EL (cell line): ENCODE results near the gene MYOM1.
"Not testable (repeated sequence)": the region's sequence is repeated elsewhere in the genome, so short reads cannot be mapped to it uniquely, and the experiment has no call there.

Source experiments
- DNase-seq: peaks from one replicate; pipeline ENCODE4 v3.0.0-alpha.2; 2016

MYOM1 gene

DNA sequence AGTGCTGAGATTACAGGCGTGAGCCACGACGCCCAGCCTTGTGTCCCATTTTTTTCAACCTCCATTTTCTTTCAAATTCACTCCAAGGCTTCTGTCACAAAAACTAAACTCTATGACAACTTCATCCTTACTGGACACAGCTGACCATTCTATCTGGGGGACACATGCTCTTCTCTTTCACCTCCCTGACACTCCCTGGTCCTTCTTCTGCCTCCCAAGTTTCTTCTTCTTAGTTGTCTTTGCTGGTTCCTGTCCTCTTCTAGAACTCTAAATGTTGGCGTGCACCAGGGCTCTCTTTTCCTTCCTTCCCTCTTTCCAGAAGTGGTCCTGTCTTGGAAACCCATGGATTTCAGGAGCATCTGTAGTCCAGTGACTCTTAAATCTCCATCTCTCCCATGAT is 166.7 kb downstream of the MYOM1 start:
- no peak for DNase-seq

DNA sequence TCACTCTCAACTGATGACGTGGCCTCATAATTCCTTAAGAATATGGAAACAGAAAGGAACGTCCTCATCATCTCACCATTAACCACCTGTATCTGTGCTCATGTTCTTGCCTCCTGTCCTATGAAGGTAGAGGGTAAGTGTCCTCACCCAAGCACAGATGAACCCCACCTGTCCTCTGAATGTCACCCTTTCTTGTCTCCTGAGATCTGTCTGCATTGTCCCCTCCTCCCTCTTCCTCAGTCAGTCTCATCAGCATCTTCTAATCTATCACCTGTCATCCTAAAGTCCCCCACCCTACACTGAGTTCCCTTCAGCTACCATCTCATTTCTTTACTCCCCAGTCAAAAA is 167.4 kb downstream of the MYOM1 start:
- no peak for DNase-seq

DNA sequence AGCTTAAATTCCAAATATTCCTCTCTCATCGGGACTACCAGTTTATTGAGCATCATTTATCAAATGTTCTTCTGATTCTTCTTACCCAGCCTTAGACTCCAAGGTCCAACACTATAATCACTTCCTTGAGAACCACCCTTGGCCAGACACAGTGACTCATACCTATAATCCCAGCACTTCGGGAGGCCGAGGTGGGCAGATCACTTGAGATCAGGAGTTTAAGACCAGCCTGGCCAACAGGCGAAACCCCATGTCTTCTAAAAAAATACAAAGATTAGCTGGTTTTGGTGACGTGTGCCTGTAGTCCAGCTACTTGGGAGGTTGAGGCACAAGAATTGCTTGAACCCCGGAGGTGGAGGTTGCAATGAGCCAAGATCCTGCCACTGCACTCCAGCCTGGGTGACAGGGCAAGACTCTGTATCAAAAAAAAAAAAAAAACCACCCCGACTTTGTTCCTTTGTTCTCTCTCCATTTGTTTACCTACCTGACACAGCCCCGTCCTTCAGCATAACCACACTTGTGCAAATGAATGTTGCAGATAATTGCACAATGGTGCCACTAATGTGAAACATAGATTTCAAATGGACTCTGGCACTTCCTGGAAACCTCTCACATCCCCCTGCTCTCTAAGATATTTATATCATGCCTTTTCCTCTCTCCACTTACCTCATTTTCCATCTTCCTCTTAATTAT is 167.9 kb downstream of the MYOM1 start:
- no peak for DNase-seq

DNA sequence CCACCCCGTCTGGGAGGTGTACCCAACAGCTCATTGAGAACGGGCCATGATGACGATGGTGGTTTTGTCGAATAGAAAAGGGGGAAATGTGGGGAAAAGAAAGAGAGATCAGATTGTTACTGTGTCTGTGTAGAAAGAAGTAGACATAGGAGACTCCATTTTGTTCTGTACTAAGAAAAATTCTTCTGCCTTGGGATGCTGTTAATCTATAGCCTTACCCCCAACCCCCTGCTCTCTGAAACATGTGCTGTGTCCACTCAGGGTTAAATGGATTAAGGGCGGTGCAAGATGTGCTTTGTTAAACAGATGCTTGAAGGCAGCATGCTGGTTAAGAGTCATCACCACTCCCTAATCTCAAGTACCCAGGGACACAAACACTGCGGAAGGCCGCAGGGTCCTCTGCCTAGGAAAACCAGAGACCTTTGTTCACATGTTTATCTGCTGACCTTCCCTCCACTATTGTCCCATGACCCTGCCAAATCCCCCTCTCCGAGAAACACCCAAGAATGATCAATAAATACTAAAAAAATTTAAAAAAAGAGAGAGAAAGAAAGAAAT is 169.8 kb downstream of the MYOM1 start:
- DNase-seq = not testable (repeated sequence)

DNA sequence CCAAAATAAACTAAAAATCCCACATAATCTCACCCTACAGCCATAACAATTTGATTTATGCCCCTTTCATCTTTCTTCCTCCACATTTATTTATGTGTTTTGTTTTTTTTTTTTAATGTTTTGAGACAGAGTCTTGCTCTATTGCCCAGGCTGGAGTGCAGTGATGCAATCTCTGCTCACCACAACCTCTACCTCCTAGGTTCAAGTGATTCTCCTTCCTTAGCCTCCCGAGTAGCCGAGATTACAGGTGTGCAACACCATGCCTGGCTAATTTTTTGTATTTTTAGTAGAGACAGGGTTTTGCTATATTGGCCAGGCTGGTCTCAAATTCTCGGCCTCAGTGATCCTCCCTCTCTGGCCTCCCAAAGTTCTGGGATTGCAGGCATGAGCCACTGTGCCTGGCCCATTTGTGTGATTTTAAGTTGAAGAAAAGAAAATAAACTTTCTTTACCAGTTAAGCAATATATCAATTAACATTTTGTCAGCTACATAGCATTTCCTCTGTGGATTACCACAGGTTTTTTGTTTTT is 170.9 kb downstream of the MYOM1 start:
- no peak for DNase-seq

DNA sequence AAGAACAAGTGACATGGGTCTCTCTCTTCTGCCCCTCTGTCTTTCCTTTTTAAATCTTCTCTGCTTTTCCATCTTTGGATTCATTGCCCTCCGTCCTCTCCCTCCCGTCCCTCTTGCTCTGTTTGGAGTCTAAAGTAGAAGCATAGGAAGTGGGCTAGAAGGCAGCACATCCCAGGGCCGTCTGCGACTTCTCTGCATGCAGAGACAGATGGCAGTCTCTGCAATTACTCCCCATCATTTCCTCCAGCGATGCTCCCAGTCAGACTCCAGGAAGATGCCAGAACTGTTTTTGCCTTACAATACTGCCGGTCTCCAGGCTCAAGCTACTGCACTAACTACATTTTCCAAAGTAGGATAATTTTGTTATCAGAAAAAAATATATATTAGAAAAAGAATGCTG is 171.6 kb downstream of the MYOM1 start:
- no peak for DNase-seq

DNA sequence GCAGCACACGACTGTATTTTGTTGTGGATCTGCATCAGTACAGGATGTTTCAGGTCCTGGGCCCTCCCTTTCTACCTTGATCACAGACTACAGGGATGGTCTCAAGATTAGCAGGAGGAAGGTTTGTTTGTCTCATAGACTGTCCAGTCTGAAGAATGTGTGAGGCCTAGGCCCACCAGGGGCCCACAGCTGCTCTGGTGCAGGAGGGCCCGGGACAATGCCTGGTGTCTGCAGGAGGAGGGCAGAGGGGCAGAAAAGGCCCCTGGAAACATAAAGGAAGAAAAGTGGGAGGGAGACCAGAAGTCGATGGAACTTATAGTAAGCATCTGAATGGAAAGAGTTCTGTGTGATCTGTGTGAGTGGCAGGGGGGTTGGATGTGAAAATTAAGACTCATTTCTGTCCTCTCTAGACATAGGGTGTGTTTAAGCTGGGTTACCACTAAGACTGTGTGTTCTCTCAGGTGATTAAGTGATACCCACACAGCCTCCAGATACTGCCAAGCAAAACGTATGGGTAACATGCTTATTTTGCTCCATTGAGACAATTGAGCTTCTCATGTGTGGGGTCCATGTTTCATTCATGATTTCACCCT is 173.5 kb downstream of the MYOM1 start:
- DNase-seq = no peak

DNA sequence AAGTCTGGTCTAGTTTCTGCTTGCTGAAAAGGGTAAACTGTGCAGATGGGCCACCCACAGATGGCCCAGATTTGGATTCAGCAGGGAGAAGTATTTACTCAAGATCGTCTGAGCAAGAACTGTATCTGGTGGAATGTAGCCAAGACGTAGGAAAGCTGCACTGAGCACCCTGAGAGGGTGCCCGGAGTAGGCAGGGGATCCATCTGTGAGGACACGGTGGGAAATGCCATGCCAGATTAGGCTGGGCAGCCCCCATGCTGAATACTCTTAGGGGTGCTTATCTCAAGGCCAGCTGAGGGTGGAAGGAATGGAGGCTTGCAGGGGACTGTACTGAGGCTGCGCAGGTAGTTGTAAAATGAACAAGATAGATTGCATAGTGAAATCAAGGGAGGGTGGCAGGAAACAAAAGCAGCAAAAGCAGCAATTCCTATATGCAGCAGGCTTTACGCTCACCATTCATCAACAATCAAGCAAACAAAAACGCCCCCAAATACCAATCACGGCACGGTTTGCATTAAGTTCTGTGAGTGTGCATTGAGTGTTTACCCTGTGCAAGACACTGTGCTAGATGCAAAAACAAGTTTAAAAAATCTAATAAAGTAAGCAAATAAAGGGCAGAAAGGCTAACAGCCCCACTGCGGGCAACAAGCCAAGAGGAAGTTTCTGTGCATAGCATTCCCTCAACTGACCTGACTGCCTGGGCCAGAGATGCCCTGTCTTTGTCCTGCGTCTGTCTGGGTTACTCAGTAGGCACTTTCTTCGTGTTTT is 174.7 kb downstream of the MYOM1 start:
- DNase-seq = no peak

DNA sequence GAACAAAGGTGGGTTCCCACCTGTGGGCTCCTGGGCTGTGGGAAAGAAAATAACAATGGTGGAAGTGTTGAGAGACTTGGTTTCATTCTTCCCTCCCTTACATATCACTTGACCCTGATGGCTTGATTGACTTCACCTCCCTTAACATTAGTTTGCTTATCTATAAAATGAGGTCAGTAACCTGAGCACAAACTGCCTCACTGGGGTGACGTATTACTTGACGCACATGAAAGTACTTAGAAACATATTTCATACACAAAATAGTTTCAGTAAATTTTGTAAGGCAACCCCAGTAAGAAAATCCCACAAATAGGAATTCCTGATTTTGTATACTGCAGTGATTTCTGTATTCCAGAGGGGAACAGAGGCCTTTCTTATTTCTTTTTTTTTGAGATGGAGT is 177.4 kb downstream of the MYOM1 start:
- DNase-seq = no peak

DNA sequence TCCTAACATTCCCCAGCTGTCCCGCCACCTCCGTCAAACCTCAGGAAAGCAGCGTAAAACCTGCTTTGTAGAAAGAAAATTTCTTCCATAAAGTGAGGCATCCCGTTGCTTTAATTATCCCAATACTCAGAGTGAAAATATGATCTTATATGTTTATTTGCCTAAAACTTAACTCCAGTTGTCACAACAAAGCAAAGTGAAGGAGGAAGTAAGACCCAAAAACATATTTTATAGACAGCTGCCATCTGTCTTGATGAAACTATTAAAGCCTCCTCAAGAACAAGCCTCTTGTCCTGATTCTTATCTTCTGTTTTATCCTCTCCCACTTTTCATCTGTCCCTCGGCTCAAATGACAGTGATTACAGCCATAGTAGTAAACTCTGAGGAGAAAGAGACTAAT is 177.9 kb downstream of the MYOM1 start:
- DNase-seq = no peak

DNA sequence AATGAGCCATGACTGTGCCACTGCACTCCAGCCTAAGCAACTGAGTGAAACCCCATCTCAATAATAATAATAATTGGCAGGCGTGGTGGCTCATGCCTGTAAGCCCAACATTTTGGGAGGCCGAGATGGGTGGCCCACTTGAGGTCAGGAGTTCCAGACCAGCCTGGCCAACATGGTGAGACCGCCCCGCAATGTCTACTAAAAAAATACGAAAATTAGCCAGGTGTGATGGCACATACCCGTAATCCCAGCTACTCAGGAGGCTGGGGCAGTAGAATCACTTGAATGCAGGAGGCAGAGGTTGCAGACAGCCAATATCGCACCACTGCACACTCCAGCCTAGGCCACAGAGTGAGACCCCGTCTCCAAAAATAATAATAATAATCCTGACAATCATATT is 178.9 kb downstream of the MYOM1 start:
- no peak for DNase-seq

DNA sequence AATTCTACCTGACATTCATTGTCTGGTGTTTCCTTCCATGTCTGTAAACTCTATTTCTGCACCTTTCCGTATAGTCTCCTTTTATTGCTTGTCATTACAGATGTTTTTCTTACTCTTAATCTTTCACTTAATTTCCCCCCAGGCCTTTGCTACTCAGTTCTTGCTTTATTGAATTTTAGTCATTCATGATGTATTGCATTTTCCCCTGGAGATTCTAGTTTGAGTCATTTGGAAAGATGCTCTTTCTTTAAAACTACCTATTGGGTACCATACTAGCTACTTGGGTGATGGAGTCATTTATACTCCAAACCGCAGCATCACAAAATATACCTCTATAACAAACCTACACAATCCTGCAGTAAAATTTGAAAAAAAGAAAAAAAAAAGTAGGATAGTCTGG is 179.6 kb downstream of the MYOM1 start:
- DNase-seq = no peak

DNA sequence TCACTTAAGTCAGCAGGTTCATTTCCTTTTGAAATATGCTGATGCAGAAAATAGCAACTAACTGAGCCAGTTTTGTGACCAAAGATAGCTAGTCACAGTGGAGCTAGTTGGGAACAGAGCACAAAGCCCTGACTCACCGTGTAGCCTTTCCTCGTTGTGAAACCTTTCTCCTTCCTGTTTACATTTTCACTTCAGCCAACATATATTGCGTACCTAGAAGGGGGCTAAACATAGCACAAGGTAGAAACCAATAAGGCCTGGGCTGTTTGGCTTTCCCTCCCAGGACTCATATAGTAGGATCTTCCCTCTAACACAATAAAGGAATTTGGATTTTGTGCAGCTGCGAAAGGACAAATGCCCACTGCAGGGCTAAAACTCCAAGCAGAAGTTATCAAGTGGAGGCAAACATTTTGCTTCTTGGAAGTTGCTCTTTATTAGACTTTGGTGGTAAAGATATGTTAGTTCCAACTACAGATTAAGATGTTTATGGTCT is 182.3 kb downstream of the MYOM1 start:
- peak; percentile 63 for DNase-seq

DNA sequence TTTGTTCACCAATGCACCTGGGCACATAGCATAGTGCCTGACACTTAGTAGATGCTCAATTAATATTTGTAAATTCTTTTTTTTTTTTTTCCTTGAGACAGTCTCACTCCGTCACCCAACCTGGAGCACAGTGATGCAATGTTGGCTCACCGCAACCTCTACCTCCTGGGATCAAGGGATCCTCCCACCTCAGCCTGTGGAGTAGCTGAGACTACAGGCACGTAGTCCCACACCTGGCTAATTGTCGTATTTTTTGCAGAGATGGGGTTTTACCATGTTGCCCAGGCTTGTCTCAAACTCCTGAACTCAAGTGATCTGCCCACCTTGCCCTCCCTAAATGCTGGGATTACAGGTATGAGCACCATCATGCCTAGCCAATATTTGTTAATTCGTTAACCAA is 183.7 kb downstream of the MYOM1 start:
- no peak for DNase-seq

DNA sequence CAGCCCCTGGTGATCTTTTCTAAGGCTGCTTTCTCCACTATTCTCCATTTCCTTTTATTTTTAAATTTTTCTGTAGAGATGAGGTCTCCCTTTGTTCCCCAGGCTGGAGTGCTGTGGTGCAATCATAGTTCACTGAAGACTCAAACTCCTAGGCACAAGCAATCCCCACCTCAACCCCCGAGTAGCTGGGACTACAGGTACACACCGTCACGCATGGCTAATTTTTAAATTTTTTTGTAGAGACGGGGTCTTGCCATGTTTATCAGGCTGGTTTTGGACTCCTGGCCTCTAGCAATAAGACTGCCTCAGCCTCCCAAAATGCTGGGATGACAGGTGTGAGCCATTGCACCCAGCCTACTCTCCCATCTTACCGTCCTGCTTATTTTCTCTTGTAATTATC is 184.1 kb downstream of the MYOM1 start:
- DNase-seq = no peak

DNA sequence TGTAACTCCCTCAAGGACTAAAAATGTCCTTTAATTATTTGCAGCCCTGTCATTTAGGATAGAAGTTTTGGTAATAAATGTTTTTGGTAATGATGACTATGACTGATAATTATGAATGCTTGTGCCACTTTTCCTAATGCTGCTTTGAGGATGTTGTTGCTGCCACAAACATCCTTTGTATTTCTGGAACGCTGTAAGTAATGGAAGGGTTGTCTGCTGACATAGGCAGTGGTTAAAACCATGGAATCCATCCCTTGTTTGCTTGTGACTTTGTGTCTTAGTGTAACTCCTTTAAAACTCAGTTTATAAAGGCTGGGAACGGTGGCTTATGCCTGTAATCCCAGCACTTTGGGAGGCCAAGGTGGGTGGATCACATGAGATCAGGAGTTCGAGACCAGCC is 187.0 kb downstream of the MYOM1 start:
- no peak for DNase-seq

DNA sequence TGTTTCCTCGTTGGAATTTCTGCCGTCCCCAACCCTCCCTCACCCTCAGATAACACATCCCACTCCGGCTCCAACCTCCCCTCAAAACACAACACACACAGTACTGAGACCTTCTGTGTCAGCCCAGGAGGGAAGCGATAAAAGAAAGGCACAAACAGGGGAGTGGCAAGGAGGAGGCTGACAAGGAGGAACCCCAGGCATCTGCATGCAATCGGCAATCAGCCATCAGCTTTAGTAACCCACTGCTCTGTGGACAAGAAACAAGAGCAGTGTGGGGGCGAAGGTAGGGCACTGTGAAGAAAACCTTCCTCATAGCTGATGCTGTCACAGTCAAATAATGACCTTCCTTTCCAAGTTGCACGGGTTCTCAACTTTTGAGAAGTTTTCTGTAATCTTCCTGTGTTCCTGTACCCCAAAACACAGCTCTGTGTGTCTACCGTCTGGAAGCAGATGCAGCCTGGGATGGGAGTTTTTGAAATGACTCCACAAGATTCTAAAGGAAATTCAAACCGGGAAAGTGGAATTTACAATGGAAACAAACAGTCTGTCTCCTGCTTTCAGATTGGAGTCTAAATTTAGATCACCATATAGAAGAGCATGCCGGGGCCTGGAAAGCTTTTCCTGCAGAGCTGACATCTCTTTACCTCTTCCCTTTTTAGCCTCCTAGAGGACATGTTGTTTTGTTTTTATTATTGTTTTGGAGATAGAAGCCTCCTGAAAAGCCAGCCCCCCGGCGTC is 190.4 kb downstream of the MYOM1 start:
- no peak for DNase-seq

DNA sequence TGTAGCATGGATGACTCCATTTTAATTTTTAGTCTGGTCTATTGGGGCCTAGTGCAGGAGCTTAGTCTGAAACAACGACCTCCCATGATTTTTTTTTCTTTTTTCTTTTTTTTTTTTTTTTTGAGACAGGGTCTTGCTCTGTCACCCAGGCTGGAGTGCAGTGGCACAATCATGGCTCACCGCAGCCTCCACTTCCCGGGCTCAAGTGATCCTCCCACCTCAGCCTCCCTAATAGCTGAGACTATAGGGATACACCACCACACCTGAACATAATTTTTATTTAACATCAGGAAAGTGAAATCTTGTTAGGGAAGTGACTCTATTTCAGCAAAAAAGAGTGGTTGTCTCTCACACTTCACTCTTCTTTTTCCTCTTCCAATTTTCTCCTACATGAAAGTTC is 191.7 kb downstream of the MYOM1 start:
- DNase-seq = not testable (repeated sequence)

DNA sequence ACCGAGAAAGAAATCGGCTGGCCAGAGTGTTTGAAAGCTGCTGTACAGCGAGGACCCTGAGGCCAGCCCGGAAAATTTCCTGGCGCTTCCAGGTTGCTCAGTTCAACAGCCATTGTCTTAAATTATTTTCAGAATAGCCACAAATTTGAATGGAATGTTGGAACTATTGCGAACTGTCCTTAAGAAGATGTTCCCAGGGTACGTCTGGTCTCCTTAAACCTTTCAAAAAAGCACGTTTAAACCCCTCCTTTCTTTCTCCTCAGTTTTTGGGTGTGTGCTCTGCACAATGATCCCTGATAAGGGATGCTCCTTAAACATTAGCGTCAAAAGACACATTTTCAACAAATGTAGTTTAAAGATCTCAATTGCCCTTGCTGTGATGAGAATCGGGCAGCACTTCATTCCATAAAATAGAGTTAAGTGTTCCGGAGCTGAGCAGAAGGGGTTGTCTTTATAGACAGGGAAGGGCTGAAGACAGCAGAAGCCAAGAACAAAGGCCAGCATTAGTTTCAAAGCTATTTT is 192.3 kb downstream of the MYOM1 start:
- DNase-seq = no peak

DNA sequence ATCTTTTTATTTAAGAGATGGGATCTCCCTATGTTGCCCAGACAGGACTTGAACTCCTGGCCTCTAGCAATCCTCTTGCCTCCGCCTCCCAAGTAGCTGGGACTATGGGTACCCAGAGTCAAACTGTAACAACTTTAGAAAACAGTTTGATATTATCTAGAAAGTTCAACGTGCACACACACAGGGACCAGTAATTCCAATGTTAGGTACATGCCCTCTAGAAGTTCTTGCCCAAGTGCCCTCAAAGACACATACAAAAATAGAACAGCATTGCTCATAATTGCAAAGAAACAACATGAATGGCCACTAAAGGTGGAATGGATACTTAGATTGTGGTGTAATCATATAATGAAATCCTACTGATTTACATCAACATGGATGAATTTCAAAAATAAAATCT is 194.2 kb downstream of the MYOM1 start:
- no peak for DNase-seq

DNA sequence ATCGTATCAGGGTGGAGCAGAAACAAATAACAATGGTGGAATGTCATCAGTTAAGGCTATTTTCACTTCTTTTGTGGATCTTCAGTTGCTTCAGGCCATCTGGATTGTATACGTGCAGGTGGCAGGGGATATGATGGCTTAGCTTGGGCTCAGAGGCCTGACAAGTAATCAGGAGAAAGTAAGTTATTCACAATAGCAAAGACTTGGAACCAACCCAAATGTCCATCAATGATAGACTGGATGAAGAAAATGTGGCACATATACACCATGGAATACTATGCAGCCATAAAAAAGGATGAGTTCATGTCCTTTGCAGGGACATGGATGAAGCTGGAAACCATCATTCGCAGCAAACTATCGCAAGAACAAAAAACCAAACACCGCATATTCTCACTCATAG is 196.2 kb downstream of the MYOM1 start:
- not testable (repeated sequence) for DNase-seq
